Body of pancreas (tissue), 4 donors: Measurements from ENCODE around the gene EPHB2.

ENCODE experiments used
- POLR2A ChIP-seq, 3 donors: fragments of 450-650 bp; IDR thresholded peaks; one replicate each; pipeline ENCODE4 v1.6.1; 2016; ENCODE audit warnings: antibody characterized with exemption in 3 of 3, mild to moderate bottlenecking in 2 of 3
- TF ChIP-seq, protein P1 (sequence below), 7 experiments: fragments of 450-650 bp in 4 of 7; fragments of 200-600 bp in 3 of 7; sonication (generic) in 3 of 7; IDR thresholded peaks; one replicate each; pipeline ENCODE4 v1.5.1; 2016 to 2019; ENCODE audit warnings: antibody characterized with exemption in 7 of 7

DNA sequence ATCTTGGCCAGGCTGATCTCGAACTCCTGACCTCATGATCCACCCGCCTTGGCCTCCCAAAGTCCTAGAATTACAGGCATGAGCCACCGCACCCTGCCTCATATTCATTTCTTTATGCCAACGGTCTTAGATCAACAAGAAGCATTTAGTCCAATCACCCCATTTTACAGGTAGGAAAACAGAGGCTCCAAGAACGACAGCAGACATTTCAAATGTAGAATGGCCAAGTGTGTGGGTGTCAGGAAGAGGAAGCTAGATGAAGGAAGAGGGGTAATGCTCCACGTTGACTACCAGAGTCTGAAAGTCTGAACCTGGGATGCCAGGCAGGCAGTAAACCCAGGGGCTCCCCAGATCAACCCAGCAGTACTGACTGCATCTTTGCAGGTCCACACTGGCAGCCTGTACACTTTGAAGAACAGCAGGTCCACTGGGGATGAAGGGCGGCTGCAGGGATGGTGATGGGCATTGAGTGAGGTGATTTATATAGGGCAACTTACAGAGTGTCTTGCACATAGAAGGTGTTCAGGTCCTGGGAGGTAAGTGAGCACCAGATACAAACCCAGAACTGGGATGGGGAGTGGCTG is 120.2 kb downstream of the EPHB2 start:
- TF ChIP-seq, protein P1, sequence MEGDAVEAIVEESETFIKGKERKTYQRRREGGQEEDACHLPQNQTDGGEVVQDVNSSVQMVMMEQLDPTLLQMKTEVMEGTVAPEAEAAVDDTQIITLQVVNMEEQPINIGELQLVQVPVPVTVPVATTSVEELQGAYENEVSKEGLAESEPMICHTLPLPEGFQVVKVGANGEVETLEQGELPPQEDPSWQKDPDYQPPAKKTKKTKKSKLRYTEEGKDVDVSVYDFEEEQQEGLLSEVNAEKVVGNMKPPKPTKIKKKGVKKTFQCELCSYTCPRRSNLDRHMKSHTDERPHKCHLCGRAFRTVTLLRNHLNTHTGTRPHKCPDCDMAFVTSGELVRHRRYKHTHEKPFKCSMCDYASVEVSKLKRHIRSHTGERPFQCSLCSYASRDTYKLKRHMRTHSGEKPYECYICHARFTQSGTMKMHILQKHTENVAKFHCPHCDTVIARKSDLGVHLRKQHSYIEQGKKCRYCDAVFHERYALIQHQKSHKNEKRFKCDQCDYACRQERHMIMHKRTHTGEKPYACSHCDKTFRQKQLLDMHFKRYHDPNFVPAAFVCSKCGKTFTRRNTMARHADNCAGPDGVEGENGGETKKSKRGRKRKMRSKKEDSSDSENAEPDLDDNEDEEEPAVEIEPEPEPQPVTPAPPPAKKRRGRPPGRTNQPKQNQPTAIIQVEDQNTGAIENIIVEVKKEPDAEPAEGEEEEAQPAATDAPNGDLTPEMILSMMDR (IDR thresholded peaks at IDR 0.05), result no peak
- TF ChIP-seq POLR2A (IDR thresholded peaks at IDR 0.05), result no peak
